ENCODE measurements around the gene SLC35F3.
A peak's percentile ranks its signal among the peaks of the same experiment; 100 is the strongest.
"Not testable (repeated sequence)": the region's sequence is repeated elsewhere in the genome, so short reads cannot be mapped to it uniquely, and the experiment has no call there.

SLC35F3 gene

GRCh38 chr1:234206651-234207284 is 302.3 kb downstream of the SLC35F3 start:
- no peak for DNase-seq

- DNase-seq, result no peak
Observed at GRCh38 chr1:234208351-234208750, 303.9 kb downstream of the SLC35F3 start.

GRCh38 chr1:234208791-234209190 is 304.3 kb downstream of the SLC35F3 start:
- DNase-seq, result no peak

- DNase-seq, result not testable (repeated sequence)
Observed at GRCh38 chr1:234210429-234210828, 306.0 kb downstream of the SLC35F3 start.

GRCh38 chr1:234211855-234212254 is 307.4 kb downstream of the SLC35F3 start:
- not testable (repeated sequence) for DNase-seq

GRCh38 chr1:234212764-234213657 is 308.5 kb downstream of the SLC35F3 start:
- DNase-seq, result peak; percentile 44

- no peak for DNase-seq
Observed at GRCh38 chr1:234213658-234214128, 309.2 kb downstream of the SLC35F3 start.

GRCh38 chr1:234214129-234214910 is 309.8 kb downstream of the SLC35F3 start:
- no peak for DNase-seq

- DNase-seq, result no peak
Observed at GRCh38 chr1:234214911-234215892, 310.7 kb downstream of the SLC35F3 start.

GRCh38 chr1:234216116-234216703 is 311.7 kb downstream of the SLC35F3 start:
- DNase-seq, result no peak

- DNase-seq, result no peak
Observed at GRCh38 chr1:234217316-234217840, 312.9 kb downstream of the SLC35F3 start.

GRCh38 chr1:234218078-234218477 is 313.6 kb downstream of the SLC35F3 start:
- DNase-seq, result no peak

GRCh38 chr1:234219711-234220110 is 315.2 kb downstream of the SLC35F3 start:
- no peak for DNase-seq

- no peak for DNase-seq
Observed at GRCh38 chr1:234221601-234222000, 317.1 kb downstream of the SLC35F3 start.

GRCh38 chr1:234222561-234223280 is 318.2 kb downstream of the SLC35F3 start:
- DNase-seq, result no peak

- DNase-seq, result no peak
Observed at GRCh38 chr1:234226113-234226818, 321.8 kb downstream of the SLC35F3 start.

- DNase-seq, result no peak
Observed at GRCh38 chr1:234226819-234227165, 322.3 kb downstream of the SLC35F3 start.

- no peak for DNase-seq
Observed at GRCh38 chr1:234229581-234230387, 325.3 kb downstream of the SLC35F3 start.

- DNase-seq, result peak; percentile 50
Observed at GRCh38 chr1:234230414-234230862, 326.0 kb downstream of the SLC35F3 start.
